Lower leg skin (tissue), 3 donors: ENCODE measurements around the gene TRPM2.

Experiments used
- POLR2A ChIP-seq, 2 donors: fragments of 450-650 bp; IDR thresholded peaks; one replicate each; pipeline ENCODE4 v1.6.1; 2016 to 2017; ENCODE audit warnings: antibody characterized with exemption in 2 of 2, mild to moderate bottlenecking in 1 of 2, moderate library complexity in 1 of 2
- TF ChIP-seq, protein P1 (sequence below), 3 donors: fragments of 450-650 bp; IDR thresholded peaks; one replicate each; pipeline ENCODE4 v1.5.1; 2016; ENCODE audit warnings: antibody characterized with exemption in 3 of 3, mild to moderate bottlenecking in 3 of 3, moderate library complexity in 2 of 3

DNA sequence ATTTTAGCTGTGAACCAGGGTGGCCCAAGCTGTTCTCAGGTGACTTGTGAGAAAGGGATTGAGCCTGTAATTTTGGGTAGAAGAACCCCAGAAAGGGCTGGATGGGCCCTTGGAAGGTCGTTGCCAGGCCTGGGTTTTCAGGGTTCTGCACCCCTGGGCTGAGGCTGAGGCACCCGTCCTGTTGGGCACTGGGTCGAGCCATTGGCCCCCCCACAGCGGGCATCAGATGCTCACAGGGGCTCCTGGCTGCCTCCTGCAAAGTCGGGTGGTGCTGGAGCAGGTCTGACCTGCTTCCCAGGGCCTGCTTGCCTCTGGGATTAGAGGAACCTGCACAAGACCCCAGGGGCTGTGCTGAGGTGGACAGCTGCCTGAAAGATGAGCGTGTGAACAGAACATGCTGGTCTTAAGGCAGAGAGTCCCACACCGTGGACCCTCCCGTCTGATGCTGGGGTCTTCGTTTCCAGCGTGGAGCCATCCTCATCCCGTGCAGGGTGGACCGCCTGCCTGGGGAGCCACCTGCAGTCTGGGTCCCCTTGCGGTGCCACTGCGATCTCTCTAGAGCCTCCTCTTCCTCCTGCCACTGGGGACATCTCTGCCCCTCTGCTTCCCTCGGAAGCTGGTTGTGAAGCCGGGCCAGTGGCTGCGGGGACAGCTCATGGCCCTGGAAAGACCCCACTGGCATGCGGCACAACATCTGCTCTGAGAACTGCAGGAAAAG lies 1.7 kb upstream of the TRPM2 start:
- TF ChIP-seq POLR2A (IDR thresholded peaks at IDR 0.05): no peak
- TF ChIP-seq, protein P1, sequence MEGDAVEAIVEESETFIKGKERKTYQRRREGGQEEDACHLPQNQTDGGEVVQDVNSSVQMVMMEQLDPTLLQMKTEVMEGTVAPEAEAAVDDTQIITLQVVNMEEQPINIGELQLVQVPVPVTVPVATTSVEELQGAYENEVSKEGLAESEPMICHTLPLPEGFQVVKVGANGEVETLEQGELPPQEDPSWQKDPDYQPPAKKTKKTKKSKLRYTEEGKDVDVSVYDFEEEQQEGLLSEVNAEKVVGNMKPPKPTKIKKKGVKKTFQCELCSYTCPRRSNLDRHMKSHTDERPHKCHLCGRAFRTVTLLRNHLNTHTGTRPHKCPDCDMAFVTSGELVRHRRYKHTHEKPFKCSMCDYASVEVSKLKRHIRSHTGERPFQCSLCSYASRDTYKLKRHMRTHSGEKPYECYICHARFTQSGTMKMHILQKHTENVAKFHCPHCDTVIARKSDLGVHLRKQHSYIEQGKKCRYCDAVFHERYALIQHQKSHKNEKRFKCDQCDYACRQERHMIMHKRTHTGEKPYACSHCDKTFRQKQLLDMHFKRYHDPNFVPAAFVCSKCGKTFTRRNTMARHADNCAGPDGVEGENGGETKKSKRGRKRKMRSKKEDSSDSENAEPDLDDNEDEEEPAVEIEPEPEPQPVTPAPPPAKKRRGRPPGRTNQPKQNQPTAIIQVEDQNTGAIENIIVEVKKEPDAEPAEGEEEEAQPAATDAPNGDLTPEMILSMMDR (IDR thresholded peaks at IDR 0.05): no peak
